ENCODE results near the gene KRT31. TPM values are rescaled to one million over a fixed set of nuclear protein-coding genes. Genes with fewer than 3 reads are reported as not detected.
"Not testable (repeated sequence)": the region's sequence is repeated elsewhere in the genome, so short reads cannot be mapped to it uniquely, and the experiment has no call there.

Gene KRT31
- polyA plus RNA-seq, 3 donors from 2014 or later, result not detected

DNA sequence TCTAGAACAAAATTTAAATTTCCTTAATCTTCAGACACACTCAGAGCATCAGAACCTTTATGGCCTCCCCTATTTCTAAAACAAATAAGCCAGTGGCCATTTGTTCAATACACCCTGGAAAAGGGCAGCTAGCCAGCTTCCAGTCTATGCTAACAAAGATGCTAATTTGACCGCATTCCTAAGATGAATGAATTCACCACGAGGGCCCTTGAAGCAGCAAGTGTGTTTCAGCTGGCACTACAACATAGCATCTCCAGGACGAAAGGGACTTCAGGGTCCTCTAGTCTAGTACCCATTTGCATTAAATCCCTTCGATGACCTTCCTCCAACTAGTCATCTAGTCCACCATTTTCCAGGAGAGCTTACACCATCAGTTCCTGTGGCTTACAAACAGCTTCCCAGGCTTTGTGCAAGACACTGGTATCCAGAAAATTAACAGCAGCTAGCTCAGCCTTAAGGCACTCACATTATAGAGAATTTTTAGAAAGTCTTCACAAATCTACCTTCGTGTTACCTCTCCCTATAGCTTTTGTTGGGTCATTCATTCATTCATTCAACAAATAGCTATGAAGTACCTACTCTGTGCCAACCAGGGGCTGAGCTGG is 16.0 kb upstream of the KRT31 start:
- Mint-ChIP-seq H3K27me3 (ENCODE audit: low read depth in 3 of 3) (peaks cover 4 to 10% (median 6%) of the 10 kb centered on the region in 3 donors), H3K36me3 (no peaks in the 10 kb centered on the region), H3K9me3 (no peaks in the 10 kb centered on the region), H3K4me1 (no peaks in the 10 kb centered on the region), H3K27ac (no peak overlapping the region), H3K4me3 (no peak overlapping the region)
- no peak for DNase-seq

DNA sequence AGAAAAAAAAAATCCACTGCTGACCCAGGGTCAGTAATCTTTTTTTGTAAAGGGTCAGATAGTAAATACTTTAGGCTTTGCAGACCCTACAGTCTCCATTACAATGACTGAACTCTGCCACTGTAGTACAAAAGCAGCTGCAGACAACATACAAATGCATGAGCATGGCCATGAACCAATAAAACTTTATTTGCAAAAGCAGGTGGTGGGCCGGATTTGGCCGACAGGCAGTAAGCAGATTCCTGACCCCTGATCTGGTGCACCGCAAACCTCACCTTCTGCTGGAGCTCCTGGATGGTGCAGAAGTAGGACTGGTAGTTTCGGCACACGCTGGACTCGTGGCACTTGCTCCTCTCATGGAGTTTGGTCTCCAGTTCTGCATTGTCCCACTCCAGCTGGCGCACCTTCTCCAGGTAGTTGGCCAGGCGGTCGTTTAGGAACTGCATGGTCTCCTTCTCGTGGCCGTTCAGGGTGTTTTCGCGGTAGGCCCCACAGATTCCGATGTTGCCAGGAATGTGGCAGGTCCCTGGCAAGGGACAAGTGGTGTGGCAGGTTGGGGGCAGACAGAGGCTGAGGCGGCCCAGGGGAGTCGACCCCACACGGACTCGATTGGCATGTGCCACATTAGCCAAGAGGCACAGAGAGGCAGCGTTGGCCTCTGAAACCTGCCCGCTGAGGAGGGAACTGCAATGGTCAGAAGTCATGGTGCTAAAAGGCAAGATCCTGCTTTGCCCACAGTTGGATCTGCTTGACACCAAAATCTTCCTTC is 13.8 kb upstream of the KRT31 start:
- H3K4me1 Mint-ChIP-seq, result no peaks in the 10 kb centered on the region
- DNase-seq, result no peak
- H3K27ac Mint-ChIP-seq, result no peak overlapping the region
- no peaks in the 10 kb centered on the region for H3K36me3 Mint-ChIP-seq
- no peaks in the 10 kb centered on the region for H3K9me3 Mint-ChIP-seq
- no peak overlapping the region for H3K4me3 Mint-ChIP-seq
- H3K27me3 Mint-ChIP-seq (ENCODE audit: low read depth in 3 of 3), result peaks cover 6 to 13% (median 7%) of the 10 kb centered on the region in 3 donors

DNA sequence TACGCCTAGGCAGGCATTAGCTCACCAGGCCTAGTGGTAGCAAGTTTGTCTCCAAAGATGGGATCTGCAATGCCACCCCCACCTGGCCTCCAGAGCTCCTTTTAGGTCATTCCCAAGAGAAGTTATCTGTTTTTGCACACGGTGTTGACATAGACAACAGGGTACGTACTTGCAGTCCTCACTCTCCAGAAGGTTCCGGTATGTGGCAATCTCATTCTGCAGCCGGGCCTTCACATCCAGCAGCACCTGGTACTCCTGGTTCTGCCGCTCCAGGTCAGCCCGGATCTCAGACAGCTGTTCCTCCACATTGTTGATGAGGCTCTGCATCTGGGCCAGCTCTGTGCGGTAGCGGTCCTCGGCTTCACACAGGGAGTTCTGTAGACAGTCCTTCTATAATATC is 9.8 kb upstream of the KRT31 start:
- no peaks in the 10 kb centered on the region for H3K36me3 Mint-ChIP-seq
- no peaks in the 10 kb centered on the region for H3K9me3 Mint-ChIP-seq
- peaks cover 4 to 10% (median 5%) of the 10 kb centered on the region in 3 donors for H3K27me3 Mint-ChIP-seq (ENCODE audit: low read depth in 3 of 3)
- no peak overlapping the region for H3K4me3 Mint-ChIP-seq
- no peak overlapping the region for H3K27ac Mint-ChIP-seq
- no peak for DNase-seq
- H3K4me1 Mint-ChIP-seq, result peaks cover 6 to 16% of the 10 kb centered on the region in 2 donors

DNA sequence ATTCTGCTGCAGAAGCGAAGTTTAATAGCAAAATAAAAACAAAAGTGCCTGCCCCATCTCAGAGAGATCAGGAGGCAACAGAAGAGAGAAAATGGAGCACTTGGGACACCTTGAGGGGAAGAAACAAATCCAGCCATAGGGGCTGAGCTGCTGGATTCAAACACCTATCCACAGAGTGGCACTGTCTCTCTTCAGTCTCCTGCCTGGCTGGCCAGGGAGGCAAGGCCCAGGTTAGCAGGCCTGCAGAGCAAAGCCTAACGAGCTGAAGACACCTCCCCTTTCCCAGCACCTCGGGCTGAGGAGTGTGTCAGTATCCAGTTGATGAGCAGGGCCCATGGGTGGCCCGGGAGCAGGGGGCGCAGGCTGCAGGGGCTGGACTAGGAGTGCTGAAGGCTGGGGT is 8.8 kb upstream of the KRT31 start:
- Mint-ChIP-seq H3K27ac (no peak overlapping the region), H3K4me3 (no peak overlapping the region), H3K27me3 (ENCODE audit: low read depth in 3 of 3) (peaks cover 4 to 13% (median 5%) of the 10 kb centered on the region in 3 donors), H3K36me3 (no peaks in the 10 kb centered on the region), H3K9me3 (no peaks in the 10 kb centered on the region), H3K4me1 (peaks cover 6 to 16% of the 10 kb centered on the region in 2 donors)
- DNase-seq, result no peak

DNA sequence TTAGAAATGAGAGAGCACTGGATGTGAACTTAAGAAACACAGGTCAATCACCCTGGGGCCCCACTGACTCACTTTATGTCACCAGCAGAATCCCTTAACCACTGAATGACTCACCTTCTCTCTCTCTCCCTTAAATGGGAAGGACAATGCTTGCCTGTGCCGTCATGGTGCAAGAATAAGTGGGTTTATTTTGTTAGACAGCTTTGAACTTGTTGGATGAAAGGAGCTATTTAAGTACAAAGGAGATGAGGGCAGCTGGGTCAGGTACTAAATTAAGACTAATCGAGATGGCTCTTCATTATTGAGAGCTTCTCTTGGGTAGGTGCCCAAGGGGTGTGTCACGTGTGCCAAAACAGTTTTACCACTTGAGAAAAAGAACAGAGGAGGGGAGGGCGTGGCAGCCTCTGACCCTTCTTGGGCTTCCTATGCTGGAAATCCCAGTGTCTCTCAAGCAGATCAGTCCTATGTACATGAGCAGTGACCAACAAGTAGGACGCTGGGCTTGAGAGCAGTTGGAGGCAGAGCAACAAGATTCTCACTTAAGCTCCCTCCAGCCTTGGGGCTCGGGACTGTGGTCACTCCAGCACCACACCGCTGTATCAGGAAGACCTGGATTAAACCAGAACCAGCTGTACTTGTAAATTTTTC is 6.7 kb upstream of the KRT31 start:
- peaks cover 6 to 16% of the 10 kb centered on the region in 2 donors for H3K4me1 Mint-ChIP-seq
- peak overlapping the region in 1 of 6 donors; percentile 1 for H3K27ac Mint-ChIP-seq
- H3K27me3 Mint-ChIP-seq (ENCODE audit: low read depth in 3 of 3), result peaks cover 0 to 12% (median 7%) of the 10 kb centered on the region in 3 donors
- no peak for DNase-seq
- H3K36me3 Mint-ChIP-seq, result no peaks in the 10 kb centered on the region
- no peak overlapping the region for H3K4me3 Mint-ChIP-seq
- H3K9me3 Mint-ChIP-seq, result no peaks in the 10 kb centered on the region

DNA sequence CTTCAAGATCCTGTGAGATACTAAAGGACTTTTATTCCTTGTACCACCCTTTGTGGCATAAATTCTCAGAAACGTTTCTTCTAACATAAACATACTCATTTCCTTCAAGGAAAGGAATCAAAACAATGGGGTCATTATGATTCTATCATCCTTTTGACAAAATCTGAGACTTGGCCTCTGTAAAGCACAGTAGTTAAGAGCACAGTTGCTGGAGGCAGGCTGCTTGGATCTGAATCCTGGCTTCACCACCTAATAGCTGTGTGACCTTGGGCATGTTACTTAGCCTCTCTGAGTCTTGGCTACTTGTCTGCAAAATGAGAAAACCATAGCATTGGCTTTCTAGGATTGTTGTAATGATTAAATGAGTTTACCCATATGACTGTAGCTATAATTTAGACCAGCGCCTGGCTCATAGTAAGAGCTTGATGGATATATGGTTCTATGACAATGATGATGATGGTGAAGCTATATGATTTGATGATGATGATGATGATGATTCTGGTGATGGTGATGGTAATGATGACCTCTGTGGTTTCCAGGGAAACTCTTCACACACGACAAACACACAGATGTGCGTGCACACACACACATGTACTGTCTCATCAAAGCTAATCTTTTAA is 6.1 kb upstream of the KRT31 start:
- no peak for DNase-seq
- H3K4me3 Mint-ChIP-seq, result no peak overlapping the region
- no peaks in the 10 kb centered on the region for H3K9me3 Mint-ChIP-seq
- no peaks in the 10 kb centered on the region for H3K36me3 Mint-ChIP-seq
- H3K27me3 Mint-ChIP-seq (ENCODE audit: low read depth in 3 of 3), result peaks cover 0 to 10% (median 7%) of the 10 kb centered on the region in 3 donors
- H3K27ac Mint-ChIP-seq, result no peak overlapping the region
- H3K4me1 Mint-ChIP-seq, result peaks cover 6 to 16% of the 10 kb centered on the region in 2 donors

DNA sequence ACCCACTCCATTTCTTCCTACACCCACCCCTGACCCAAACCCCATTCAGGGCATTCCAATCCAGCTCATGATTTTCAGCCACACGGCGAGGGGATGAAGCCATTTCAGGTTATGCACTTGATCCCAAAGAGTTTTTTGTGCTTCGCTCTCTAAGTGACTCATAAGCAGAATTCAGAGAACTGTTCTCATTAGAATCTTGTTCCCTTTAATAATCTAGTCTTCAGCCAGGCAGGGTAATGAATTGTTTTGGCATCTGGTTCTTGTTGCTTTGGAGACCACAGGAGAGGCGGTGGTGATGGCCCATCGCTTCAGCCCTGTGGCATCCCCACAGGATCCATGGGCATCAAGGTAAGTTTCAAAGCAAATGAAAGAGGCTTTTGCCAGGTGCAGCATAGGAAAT is 4.8 kb upstream of the KRT31 start:
- DNase-seq, result no peak
- Mint-ChIP-seq H3K4me1 (peaks cover 6 to 16% of the 10 kb centered on the region in 2 donors), H3K9me3 (no peaks in the 10 kb centered on the region), H3K27me3 (ENCODE audit: low read depth in 3 of 3) (peaks cover 0 to 7% (median 4%) of the 10 kb centered on the region in 3 donors), H3K36me3 (no peaks in the 10 kb centered on the region), H3K27ac (no peak overlapping the region), H3K4me3 (no peak overlapping the region)

DNA sequence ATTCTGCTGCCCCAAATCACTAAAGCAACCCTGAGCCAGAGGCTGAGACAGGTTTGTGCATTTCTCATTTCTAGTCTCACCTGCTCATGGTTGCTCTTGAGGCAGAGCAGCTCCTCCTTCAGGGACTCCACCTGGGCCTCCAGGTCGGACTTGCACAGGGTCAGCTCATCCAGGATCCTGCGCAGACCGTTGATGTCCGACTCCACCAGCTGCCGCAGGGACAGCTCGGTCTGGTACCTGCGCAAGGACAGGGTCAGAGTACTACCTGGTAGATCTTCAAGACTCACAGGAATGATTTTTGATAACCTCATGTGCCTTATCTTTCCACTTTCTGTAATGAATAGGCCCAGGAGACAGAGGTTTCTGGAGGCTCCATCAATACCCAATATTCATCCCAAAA is 1.1 kb downstream of the KRT31 start:
- peaks cover 0 to 3% (median 0%) of the 10 kb centered on the region in 3 donors for H3K36me3 Mint-ChIP-seq
- H3K27me3 Mint-ChIP-seq (ENCODE audit: low read depth in 3 of 3), result peaks cover 0 to 9% (median 8%) of the 10 kb centered on the region in 3 donors
- H3K4me1 Mint-ChIP-seq, result no peaks in the 10 kb centered on the region
- DNase-seq, result no peak
- H3K9me3 Mint-ChIP-seq, result no peaks in the 10 kb centered on the region
- no peak overlapping the region for H3K27ac Mint-ChIP-seq
- H3K4me3 Mint-ChIP-seq, result no peak overlapping the region

DNA sequence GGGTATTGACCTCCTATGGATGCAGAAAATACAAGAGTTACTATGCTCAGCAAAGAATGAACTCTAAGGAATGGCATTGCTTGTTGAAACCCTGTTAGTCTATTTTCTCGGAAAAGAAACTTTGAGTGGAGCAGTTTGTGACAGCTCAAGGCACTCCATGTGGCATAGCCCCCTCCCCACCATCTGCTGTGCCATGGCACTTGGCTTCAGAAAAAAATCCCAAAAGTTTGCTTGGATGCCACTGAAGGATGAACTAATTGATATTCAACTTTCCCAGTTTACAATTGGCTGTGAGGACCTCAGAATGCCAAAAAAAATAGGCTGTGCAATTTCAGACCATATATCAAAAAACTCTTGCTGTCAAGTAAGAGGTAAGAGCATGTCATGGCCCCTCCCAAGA is 1.8 kb downstream of the KRT31 start:
- Mint-ChIP-seq H3K27me3 (ENCODE audit: low read depth in 3 of 3) (peaks cover 0 to 11% (median 8%) of the 10 kb centered on the region in 3 donors), H3K27ac (no peak overlapping the region), H3K4me3 (no peak overlapping the region), H3K4me1 (no peaks in the 10 kb centered on the region), H3K36me3 (peaks cover 0 to 3% (median 0%) of the 10 kb centered on the region in 3 donors), H3K9me3 (no peaks in the 10 kb centered on the region)
- no peak for DNase-seq

DNA sequence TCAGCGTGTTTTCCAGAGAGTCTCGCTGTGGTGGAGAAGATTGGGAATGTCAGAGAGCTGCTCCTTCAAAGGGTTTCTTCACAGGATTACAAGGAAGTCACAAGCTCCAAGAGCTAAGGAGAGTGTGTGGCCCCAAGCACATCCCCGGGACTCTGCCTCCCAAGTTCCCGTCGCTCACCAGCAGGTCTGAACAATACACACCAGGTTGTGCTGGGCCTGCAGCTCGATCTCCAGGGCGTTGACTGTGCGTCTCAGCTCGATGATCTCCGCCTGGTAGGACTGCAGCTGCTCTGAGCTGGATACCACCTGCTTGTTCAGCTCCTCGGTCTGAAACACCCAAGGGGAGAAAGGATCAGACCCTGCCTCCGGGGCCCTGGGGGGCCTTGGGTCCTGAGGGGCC is 2.4 kb downstream of the KRT31 start:
- peaks cover 2 to 15% (median 8%) of the 10 kb centered on the region in 3 donors for H3K27me3 Mint-ChIP-seq (ENCODE audit: low read depth in 3 of 3)
- not testable (repeated sequence) for DNase-seq, H3K4me3 Mint-ChIP-seq, H3K4me1 Mint-ChIP-seq, H3K36me3 Mint-ChIP-seq, H3K9me3 Mint-ChIP-seq, H3K27ac Mint-ChIP-seq

DNA sequence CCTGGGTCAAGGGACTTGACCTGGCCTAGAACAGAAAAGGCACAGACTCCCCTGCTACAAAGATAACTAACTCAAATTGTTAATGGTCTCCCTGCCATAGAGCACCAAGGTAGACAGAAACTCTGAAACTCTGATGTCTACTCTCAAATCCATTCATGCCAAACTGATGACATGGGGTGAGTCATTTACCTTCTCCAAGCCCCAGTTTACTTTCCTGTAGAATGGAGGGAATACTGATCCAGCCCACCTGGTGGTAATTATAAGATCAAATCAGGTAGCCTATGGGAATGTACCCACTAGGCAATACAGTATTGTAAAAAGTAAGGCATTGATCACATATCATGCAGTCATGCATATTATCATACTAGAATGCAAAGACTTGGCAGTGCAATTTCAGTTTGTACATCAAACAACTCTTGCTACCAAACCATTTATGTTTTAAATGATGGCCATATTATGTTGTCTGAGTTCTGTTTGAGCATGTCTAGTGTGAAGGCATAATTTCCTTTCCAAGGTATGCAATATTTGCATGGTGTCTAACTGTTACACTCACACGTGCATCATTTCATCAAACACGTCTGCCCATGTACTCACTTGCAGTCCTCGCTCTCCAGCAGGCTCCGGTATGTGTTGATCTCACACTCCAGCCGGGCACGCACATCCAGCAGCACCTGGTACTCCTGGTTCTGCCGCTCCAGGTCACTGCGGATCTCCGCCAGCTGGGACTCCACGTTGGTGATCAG is 3.0 kb downstream of the KRT31 start:
- Mint-ChIP-seq H3K4me1 (no peaks in the 10 kb centered on the region), H3K27me3 (ENCODE audit: low read depth in 3 of 3) (peaks cover 2 to 15% (median 5%) of the 10 kb centered on the region in 3 donors), H3K36me3 (peaks cover 0 to 3% (median 0%) of the 10 kb centered on the region in 3 donors), H3K4me3 (no peak overlapping the region), H3K9me3 (no peaks in the 10 kb centered on the region), H3K27ac (no peak overlapping the region)
- DNase-seq, result no peak

DNA sequence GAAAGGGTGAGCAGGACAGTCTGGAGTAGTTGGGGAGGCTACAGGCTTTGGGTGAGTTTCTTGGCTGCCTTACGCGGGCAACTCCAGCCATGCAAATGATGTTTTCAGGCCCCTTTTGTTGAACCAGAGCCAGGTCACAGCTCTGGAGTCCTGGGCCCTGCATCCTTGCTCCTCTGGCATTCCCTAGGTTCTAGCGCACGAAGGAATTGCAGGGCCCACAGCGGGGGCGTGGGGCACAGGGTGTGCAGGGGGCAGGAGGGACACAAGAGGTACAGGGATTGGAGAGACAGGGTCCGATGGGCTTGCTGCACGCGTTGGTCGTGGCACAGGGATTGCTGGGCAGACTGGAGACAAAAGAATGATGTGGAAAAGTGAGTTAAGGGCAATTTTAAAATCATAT is 3.6 kb downstream of the KRT31 start:
- no peaks in the 10 kb centered on the region for H3K4me1 Mint-ChIP-seq
- peaks cover 2 to 15% (median 5%) of the 10 kb centered on the region in 3 donors for H3K27me3 Mint-ChIP-seq (ENCODE audit: low read depth in 3 of 3)
- no peak overlapping the region for H3K27ac Mint-ChIP-seq

DNA sequence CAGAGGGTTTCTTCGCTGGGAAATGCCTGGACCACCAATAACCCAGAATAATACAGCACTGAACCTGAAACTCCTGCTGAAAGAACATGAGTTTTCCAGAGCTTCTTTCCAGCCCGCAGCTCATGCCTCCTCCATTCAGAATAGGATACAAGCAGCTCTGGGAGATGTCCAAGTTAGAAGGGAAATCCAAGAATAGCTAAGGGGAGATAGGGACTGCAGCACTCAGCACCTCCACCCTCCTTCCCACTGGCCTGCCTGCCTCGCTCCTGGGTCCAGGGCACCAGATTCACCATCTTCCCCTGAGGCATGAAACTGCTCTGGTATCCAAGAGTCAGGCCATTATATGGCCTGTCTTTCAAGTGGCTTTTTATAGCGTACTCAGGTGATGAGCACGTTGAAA is 4.1 kb downstream of the KRT31 start:
- Mint-ChIP-seq H3K4me1 (no peaks in the 10 kb centered on the region), H3K27me3 (ENCODE audit: low read depth in 3 of 3) (peaks cover 4 to 15% (median 5%) of the 10 kb centered on the region in 3 donors), H3K36me3 (peaks cover 0 to 3% (median 0%) of the 10 kb centered on the region in 3 donors), H3K9me3 (peaks cover 0 to 3% (median under 1%) of the 10 kb centered on the region in 6 donors), H3K4me3 (no peak overlapping the region), H3K27ac (no peak overlapping the region)
- no peak for DNase-seq

More for the DNA sequence above, 3.6 kb downstream of the KRT31 start:
- no peak for DNase-seq
- Mint-ChIP-seq H3K4me3 (no peak overlapping the region), H3K9me3 (peaks cover 0 to 2% (median 0%) of the 10 kb centered on the region in 6 donors), H3K36me3 (peaks cover 0 to 3% (median 0%) of the 10 kb centered on the region in 3 donors)
